ENCODE measurements around the gene NUBP1.

DNA sequence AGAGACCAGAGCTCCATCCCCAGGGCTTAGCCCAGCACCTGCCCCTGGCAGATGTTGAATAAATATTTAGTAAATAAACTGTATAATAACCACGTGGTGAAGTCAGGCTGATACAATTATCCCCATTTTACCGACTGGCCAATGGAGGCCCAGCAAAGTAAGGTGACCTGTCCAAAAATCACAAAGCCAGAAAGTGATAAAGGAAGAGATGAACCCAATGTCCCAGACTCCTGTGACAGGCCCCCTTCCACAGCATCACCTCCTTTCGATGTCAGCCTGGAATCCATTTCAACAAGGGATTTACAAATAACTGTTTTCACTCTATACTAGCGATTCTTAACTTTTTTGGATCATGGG, 69.4 kb downstream of the NUBP1 start:
- no peak for TF ChIP-seq POLR2A (IDR thresholded peaks at IDR 0.05; ENCODE audit: low read length)
- TF ChIP-seq GATA1 (IDR thresholded peaks at IDR 0.05; ENCODE audit: low read depth, low read length): no peak
